ENCODE results near the gene WIPF3.

The WIPF3 gene

DNA sequence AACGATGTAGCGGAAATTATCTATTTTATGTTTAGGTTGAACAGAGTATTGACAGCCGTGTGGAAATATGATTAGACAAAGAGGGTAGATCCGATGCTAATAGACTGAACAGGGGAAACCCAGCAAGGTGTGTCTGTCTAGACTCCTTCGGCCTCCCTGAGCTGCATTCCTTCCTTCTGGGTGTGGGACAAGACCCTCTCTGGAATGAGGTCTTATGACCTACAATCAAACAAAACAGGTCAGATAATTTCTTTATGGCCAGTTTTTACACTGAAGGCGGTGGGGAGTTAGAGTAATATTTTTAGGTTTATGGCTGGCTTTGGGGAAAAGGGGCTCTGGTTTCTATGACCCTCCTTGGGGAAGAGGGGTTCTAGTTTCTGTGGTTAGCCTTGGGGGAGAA, 41.2 kb downstream of the WIPF3 start:
- no peak for DNase-seq (ENCODE audit: low spot score)

DNA sequence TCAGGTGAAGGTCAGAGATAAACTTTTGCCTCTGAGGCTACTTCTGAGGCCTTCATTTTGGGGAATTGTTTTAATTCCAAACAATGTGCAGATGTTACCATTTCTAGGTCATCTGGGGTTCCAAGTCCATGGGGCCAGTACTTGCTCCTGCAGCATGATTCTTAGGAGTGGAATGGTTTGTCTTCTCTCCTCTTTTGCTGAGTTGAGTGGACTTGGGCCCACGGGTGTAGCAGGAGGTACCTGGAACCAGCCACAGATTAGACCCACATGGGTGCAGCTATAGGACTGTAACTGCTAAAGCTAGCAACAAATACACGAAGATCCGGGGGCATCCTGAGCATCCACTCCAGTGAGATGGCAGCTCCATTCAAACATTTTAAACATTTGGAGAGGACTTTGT, 41.6 kb downstream of the WIPF3 start:
- DNase-seq (ENCODE audit: low spot score), result no peak

DNA sequence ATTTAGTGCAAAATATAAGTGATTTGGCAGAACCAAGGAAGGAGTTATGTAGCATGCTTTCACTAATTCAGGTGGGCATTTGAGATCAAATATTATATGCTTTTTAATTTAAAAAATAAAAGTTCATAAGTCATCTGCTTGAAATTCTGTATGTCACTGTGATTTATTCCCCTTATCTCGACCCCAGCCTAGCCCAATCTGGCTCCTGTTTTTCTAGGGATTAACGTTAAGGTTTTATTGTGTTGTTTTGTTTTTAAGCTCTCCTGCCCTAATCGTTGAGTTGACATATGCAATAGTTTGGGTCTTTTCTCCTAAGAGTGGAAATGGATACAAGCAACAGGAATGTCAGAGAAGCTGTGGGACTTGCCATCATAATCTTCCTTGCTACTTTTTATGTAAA, 42.6 kb downstream of the WIPF3 start:
- DNase-seq (ENCODE audit: low spot score), result no peak

- DNase-seq (ENCODE audit: low spot score), result no peak
These were observed 45.2 kb downstream of the WIPF3 start for GRCh38 chr7:29851487-29851886.

- DNase-seq (ENCODE audit: low spot score), result no peak
These were observed 46.1 kb downstream of the WIPF3 start for GRCh38 chr7:29852457-29852856.

DNA sequence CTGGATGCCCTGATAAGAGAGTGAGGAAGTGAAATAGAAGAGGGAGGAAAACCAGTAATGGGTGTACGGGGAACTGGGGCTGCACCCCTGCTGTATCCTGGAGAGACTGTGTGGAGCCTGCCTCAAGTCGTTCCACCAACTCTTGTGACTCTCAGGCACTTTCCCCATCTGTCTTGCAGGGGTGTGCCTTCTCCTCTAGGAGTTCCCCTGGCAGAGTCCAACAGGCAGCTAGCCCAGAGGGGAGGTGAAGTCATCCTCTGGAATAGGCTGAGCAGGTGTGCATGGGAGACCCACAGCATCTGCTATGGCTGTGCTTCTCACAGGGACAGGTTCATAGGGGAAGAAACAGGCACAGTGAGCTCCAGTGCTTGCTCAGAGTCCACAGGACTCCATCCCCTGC, 46.8 kb downstream of the WIPF3 start:
- DNase-seq (ENCODE audit: low spot score), result no peak

DNA sequence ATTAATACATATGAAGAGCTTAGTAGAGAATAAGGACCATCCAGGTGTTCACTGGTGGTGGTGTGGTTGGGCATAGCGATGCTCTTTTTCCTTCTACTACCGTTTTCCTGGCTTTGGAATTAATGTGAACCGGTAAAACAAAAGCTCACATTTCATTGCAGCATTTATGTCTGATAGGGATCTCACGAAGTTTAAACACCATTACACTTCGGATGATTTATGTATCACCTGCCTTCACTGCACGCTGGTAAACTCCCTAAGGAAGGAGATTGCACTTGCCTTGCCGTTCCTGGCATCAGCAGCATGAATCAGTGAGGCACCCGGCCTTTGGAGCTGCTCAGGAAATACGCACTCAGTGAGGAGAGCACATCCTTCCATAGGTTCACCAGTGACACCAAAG, 47.5 kb downstream of the WIPF3 start:
- no peak for DNase-seq (ENCODE audit: low spot score)

DNA sequence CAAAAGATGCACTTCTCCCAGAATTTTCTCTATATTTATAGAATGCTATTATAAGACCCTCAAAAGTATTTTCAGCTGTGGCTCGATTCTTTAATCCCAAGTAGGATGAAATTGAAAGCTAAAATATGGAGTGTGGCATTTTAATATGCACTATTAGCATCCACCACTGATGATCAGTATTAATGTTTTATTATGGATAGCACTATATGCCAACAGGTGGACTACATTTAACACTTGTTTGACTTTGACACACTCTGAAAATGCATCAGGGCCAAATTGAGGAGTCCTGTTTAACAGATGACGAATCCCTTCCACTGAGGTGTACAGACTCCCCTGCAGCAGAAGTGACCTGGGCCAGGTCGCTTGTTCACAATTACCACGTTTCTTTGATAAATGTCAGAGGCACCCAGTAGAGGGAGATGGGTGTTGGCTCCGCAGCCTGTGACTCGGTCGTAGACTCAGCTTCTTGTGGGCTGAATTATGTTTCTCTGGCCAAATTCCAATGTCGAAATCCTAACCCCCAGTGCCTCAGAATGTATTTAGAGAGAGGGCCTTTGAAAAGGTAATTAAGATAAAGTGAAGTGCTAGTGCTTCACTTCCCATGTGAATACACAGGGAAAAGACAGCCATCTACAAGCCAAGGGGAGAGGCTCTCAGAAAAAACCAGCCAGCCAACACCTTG, 48.1 kb downstream of the WIPF3 start:
- DNase-seq (ENCODE audit: low spot score), result no peak

DNA sequence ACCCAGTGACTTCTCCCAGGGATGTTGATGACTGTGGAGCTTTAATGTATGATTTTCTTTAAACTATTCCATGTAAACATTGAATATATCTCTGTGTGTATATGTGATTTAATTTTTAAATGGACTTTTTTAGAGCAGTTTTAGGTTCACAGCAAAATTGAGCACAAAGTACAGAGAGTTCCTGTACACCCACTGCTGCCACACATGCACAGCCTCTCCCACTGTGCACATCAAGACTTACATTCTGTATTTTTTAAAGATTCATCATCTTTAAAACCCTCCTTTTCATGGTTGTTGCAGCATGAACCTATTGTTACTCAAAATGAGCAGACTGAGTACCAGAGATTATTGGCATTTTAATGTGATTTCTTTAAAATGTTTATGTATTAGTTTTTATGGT, 51.3 kb downstream of the WIPF3 start:
- DNase-seq (ENCODE audit: low spot score), result no peak

- DNase-seq (ENCODE audit: low spot score), result no peak
These were observed 52.1 kb downstream of the WIPF3 start for GRCh38 chr7:29858191-29858951.

DNA sequence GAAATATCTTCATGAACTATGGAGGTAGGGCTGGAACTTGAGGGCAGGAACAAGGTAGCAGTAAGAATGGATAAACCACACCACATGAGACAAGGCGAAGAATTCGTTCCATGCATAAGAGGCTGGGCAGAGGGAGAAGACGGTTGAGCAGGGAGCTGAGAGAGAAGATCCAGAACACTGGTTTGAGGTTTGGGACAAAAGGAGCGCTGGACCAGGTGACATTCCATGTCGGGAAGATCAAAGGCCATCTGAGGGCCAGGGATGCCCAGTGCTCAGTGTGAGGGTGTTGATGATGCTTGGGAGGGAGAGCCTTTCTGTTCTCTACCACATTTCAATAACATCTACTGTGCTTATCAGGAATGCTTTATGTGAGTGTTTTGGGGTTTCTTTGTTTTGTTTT, 52.8 kb downstream of the WIPF3 start:
- DNase-seq (ENCODE audit: low spot score), result no peak

DNA sequence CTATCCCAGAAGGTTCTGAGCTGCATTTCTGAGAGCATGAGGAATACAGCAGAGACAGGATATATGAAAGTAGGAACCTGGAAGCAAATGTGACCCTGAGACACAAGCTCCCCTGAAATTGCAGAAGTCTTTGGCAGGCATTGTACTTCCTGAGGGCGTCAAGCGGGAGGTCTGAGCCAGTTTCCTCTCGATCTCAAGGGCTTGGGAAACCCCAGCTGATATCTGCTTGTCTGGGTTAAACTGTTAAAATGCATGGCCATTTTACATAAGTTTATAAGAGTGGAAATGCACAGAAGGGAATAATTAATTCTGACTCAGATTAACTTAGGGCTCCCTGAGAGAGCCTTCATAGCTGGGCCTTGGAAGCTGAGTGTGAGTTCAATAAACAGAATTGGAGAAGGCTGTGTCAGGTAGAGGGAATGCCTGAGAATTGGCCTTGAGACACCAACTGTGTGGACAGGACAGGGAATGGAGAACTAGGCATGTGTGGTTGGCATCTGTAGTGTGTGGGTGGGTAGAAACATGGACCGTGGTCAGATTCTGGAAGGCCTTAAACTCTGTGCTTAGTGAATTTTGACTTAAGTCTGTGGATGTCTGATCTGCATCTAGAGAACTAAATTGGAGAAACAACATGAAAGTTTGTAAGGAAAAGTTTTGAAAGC, 53.3 kb downstream of the WIPF3 start:
- no peak for DNase-seq (ENCODE audit: low spot score)

- DNase-seq (ENCODE audit: low spot score), result no peak
These were observed 53.9 kb downstream of the WIPF3 start for GRCh38 chr7:29860186-29860585.

- DNase-seq (ENCODE audit: low spot score), result no peak
These were observed 55.6 kb downstream of the WIPF3 start for GRCh38 chr7:29861884-29862283.

DNA sequence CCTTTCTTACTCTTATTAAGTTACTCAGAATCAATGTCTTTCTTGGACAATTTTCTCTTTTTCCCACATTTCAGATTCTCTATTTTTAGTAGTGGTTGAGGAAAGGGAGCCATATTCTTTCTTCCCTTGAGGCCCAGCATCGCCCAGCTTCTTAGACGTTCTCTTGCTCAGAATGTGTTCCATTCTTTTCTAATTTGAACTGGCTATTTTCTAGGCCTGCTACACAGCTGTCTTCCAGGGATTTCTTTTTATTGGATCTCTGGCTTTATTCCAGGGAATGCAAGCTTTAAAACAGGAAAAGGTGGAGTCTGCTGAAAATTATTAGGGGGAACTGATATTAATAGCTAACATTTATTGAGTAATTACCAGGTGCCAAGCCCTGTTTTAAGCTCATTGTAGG, 58.3 kb downstream of the WIPF3 start:
- no peak for DNase-seq (ENCODE audit: low spot score)

GRCh38 chr7:29865526-29865925, 59.2 kb downstream of the WIPF3 start:
- DNase-seq (ENCODE audit: low spot score), result peak; percentile 70

DNA sequence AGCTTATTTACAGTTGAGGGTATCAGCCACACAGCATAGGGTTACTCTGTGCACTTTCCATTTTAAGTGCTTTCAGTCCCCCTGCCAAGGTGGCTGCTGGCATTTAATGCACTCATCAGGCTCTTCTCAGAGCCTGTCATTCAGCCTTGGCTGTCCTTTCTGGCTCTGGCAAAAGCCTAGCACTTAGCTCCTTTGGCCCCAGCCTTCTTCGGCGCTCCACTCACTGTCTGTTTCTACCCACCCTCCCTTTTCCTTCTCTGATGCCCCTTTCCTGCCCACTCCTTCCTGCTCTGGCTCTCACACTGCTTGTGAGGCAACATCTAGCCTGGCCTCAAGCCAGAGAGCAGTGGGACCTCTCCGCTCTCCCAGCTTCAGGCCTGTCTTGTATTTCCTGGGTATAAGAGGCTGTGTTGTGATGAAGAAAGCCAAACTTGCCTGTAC, 60.2 kb downstream of the WIPF3 start:
- no peak for DNase-seq (ENCODE audit: low spot score)

GRCh38 chr7:29871787-29872398, 65.6 kb downstream of the WIPF3 start:
- peak; percentile 57 for DNase-seq (ENCODE audit: low spot score)

- DNase-seq (ENCODE audit: low spot score), result no peak
These were observed 67.5 kb downstream of the WIPF3 start for GRCh38 chr7:29873644-29874294.

DNA sequence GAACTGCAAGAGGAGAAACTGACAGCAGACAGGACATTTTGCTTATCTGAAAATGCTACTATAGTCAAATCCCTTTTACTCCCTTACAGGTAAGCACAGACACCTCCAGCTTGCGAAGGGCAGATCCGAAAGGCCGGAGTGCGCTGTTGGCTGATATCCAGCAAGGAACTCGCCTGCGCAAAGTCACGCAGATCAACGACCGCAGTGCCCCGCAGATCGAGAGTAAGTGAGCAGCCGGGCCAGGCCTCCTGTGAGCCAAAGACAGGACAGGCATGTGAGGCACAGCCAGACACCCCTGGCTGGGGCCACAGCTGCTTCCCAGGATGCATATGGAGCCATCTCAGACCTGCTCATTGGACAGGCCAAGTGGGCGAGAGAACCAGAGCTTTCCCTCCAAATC, 69.4 kb downstream of the WIPF3 start:
- no peak for DNase-seq (ENCODE audit: low spot score)

DNA sequence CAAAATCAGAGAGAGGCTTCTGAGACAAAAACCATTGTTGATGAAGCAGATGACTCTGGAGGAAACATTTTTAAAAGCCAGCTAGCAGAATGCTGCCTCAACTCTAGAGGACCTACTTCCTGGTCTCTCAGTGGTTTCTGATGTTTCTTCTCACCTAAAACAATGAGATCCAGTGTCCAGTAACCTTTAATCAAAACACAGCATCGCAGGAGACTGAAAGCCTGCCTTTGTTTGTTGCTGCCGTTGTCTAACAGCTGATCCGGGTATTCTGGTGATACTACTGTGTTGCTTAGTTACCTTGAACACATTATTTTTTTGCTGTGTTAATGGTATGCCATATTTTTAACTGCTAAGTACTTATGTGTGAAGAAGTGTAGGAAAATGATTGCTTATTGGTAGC, 70.9 kb downstream of the WIPF3 start:
- no peak for DNase-seq (ENCODE audit: low spot score)

DNA sequence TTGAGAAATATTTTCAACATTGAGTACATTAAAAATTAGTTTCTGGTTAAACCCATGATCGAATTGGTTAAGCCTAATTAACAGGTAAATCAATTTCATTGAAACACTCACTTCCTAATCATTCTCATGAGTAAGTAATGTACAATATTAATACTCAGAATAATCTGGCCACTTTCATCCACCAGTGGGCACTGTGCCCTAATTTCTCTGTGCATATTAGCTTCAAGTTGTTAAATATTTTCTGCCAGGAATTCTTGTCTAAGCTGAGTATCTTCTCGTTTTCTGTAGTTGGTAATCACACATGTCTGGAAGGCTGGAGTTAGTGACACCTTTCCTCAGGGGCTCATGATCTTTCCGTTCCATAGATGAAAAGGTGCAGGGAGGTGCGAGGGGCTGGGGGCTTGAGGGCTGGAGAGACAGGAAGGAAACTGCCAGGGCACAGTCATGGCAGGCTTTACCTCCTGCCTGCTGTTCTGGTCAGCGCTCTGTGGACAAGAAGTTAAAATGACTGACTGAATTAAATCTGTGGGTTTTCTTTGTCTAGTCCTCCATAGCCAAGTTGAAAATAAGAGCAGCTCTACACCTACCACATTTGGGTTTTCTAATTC, 71.9 kb downstream of the WIPF3 start:
- peak; percentile 59 for DNase-seq (ENCODE audit: low spot score)
